Measurements from ENCODE around the gene PHYH. TPM values are rescaled to one million over a fixed set of nuclear protein-coding genes. Genes with fewer than 3 reads are reported as not detected.
"Not testable (repeated sequence)": the region's sequence is repeated elsewhere in the genome, so short reads cannot be mapped to it uniquely, and the experiment has no call there.

Gene PHYH
- total RNA-seq, 2 experiments from 2014 or later, result 15.6 to 17.0 TPM

DNA sequence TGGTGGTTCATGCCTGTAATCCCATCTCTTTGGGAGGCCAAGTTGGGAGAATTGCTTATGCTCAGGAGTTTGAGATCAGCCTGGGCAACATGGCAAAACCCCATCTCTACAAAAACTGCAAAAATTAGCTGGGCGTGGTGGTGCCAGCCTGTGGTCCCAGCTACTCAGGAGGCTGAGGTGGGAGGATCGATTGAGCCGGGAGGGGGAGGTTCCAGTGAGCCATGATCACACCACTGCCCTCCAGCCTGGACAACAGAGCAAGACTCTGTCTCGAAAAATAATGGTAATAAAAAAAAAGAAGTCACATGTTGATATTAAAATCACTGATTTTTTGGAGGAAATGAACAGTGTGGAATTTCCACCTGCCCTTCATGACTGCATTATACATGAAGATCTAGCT is 15.8 kb downstream of the PHYH start:
- CTCF ChIA-PET, result no interaction called here
- POLR2A ChIA-PET, result no interaction called here

GRCh38 chr10:13282348-13282747 is 17.5 kb downstream of the PHYH start:
- CTCF ChIA-PET, POLR2A ChIA-PET: not testable (repeated sequence)

GRCh38 chr10:13276749-13277365 is 23.0 kb downstream of the PHYH start:
- ChIA-PET POLR2A (no interaction called here), CTCF (interaction anchor here (0.6 kb wide), 1 partner anchor 1416 kb away, joined by 4 read pairs; no protein-coding TSS in a partner anchor)

- POLR2A ChIA-PET, result not testable (repeated sequence)
- CTCF ChIA-PET, result interaction anchor here (0.6 kb wide), 1 partner anchor 1416 kb away, joined by 4 read pairs; no protein-coding TSS in a partner anchor
Observed at GRCh38 chr10:13276146-13276545, 23.7 kb downstream of the PHYH start.

- ChIA-PET CTCF (no interaction called here), POLR2A (no interaction called here)
Observed at GRCh38 chr10:13272164-13272571, 27.7 kb downstream of the PHYH start.

GRCh38 chr10:13271552-13272163 is 28.2 kb downstream of the PHYH start:
- ChIA-PET CTCF (no interaction called here), POLR2A (no interaction called here)

GRCh38 chr10:13270877-13271551 is 28.9 kb downstream of the PHYH start:
- ChIA-PET CTCF (no interaction called here), POLR2A (no interaction called here)

DNA sequence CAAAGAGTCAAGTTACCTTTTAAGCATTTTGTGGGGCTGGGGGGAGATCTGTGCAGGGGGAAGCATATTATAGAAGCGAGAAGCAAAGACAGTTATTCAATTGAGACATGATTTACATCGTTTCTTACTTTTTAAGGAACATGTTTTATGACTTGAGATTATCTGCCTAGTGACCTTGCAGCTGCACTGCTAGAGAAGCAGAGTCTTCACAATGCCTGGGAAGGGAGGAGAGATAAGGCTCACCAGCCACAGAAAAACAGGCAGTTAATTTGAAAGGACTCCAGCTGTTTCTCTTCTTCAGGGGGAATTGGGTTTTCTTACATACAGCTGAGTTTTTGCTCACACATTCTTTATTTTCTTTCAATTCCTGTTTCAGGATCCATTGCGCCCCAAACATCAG is 31.0 kb downstream of the PHYH start:
- CTCF ChIA-PET, result no interaction called here

DNA sequence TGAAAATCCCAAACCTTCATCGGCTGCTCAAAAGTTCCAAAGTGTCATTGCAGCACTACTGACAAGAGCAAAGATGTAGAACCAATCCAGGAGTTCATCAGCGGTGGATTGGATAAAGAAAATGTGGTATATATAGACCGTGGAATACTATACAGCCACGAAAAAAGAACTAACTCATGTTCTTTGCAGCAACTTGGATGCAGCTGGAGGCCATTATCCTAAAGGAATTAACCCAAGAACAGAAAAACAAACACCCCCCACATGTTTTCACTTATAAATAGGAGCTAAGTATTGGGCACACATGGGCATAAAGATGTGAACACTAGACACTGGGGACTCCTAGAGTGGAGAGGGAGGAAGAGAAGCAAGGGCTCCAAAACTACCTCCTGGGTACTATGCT is 31.6 kb downstream of the PHYH start:
- CTCF ChIA-PET, result no interaction called here

More for the DNA sequence above, 31.0 kb downstream of the PHYH start:
- POLR2A ChIA-PET, result no interaction called here

GRCh38 chr10:13263591-13263990 is 36.3 kb downstream of the PHYH start:
- ChIA-PET CTCF (no interaction called here), POLR2A (no interaction called here)

More for the DNA sequence above, 31.6 kb downstream of the PHYH start:
- POLR2A ChIA-PET, result no interaction called here

- CTCF ChIA-PET, result no interaction called here
- POLR2A ChIA-PET, result interaction anchor here (0.7 kb wide), 1 partner anchor 1270 kb away, joined by 9 read pairs; no protein-coding TSS in a partner anchor
Observed at GRCh38 chr10:13262433-13262832, 37.4 kb downstream of the PHYH start.

DNA sequence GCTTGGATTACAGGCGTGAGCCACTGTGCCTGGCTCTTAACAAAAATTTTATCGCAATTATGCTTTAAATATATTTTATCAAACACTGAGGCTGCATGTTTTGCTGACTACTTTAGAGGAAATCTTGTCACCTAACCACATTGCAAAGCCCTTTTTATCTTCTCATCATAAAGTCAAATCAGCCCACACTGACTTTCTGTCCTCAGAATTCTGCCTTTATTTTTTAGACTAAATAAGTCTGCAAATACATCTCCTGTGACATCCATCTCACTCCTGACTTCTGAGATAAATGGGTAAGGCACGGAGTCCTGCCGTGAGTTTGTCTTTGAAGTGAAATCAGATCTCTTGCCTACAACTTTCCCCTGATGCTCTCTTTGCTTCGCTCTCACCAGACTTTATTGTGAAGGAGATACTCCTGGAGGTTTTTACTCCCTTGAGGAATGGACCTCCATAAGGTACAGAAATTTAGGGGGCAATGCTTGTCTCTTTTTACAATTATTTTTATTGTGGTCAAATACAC is 42.2 kb downstream of the PHYH start:
- ChIA-PET POLR2A (no interaction called here), CTCF (no interaction called here)

GRCh38 chr10:13256627-13257026 is 43.2 kb downstream of the PHYH start:
- ChIA-PET CTCF (no interaction called here), POLR2A (no interaction called here)

DNA sequence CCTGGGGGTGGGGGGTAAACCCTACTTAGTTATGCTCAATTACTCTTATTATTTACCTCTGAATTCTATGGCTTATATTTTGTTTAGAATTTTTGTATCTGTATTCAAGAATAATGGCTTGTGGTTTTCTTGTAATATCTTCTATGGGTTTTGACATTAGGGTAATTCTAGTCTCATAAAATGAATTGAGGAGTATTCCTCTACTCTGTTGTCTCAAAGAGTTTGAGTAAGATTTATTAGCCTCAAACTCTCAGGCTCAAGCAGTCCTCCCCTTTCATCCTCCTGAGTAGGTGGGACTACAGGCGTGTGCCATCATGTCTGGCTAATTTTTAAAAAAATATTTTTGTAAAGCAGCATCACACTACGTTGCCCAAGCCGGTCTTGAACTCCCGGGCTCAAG is 46.1 kb downstream of the PHYH start:
- ChIA-PET POLR2A (no interaction called here), CTCF (no interaction called here)

DNA sequence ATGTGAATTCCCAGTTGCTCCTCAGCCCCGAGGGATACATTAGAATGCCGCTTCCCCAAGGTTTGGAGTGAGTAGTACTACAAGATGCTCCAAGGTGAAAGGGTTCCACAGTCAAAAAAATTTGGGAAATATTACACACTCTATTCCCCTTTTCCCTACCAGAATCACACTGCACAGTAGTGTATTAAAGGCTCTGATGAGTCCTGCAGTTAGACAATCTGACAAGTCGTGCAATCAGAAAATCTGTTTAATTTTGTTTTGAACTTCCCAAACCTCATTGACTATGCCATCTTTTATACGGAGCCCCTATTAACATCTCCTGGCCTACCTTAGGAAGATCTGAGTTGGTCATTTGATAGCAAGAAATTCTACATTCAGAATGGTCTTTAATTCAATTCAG is 52.1 kb downstream of the PHYH start:
- CTCF ChIA-PET, result no interaction called here

DNA sequence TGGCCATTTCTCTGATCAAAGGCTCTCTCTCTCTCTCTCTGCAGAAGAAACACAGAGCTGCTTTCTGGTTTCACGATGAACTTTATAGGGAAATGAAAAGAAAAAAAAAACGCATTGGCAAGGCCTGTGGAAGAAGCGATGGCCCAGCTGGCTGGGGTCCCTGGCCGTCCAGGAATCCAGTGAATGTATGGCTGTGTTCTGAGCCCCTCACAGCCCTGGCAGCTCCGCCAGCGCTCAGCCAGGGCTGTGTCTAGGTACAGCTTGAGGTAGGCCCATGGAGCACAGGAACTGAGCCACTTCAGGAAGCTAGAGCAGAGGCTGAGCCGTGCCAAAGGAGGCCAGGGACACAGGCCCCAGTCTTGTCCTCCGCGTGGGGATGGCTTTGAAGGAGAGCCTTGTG is 52.6 kb downstream of the PHYH start:
- ChIA-PET CTCF (no interaction called here), POLR2A (interaction anchor here (0.6 kb wide), 1 partner anchor 70 kb away, joined by 4 read pairs; no protein-coding TSS in a partner anchor)

More for the DNA sequence above, 52.1 kb downstream of the PHYH start:
- POLR2A ChIA-PET, result no interaction called here

GRCh38 chr10:13242260-13242659 is 57.6 kb downstream of the PHYH start:
- POLR2A ChIA-PET, CTCF ChIA-PET: not testable (repeated sequence)

GRCh38 chr10:13241613-13242012 is 58.3 kb downstream of the PHYH start:
- ChIA-PET CTCF (no interaction called here), POLR2A (no interaction called here)

- CTCF ChIA-PET, result interaction anchor here (0.7 kb wide), 1 partner anchor 203 kb away, joined by 5 read pairs; no protein-coding TSS in a partner anchor
Observed at GRCh38 chr10:13239923-13240322, 59.9 kb downstream of the PHYH start.

DNA sequence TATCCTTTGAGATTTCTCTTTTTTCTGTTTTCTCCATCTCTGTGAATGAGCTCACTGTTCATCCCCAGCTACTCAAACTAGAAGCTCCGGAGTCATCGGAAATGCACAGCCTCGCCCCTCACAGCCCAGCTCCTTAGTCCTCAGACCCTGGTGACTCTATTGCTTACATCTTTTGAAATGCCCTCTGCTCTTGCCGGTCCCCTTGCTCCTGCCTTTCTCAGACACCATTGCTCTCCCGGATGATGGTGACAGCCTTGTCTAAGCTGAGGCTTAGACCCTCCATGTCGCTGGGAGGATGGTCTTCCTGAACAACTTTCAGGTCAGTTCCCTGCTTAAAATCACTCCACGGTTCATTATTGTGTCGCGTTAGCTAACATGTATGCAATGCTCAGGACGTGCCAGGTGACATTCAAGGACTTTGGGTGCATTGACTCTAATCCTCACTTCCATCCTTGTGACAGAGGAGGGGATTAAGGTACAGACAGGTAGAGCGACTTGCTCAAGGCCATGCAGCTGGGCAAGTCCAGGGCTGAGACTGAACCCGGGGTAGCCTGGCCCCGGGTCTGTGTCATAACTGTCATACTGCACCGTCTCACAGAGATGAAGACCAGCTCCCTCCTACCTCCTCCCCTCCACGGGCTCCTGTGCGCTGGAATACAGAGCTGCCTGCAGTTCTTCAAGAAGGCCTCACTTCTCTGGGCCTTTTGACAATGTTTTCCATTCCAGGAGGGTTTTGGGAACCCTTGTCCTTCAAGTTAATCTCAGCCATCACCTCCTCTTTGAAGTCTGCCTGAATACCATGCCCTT is 61.4 kb downstream of the PHYH start:
- CTCF ChIA-PET, result no interaction called here
- POLR2A ChIA-PET, result no interaction called here

More at GRCh38 chr10:13239923-13240322, 59.9 kb downstream of the PHYH start:
- POLR2A ChIA-PET, result no interaction called here

Measured in activated CD8-positive, alpha-beta memory T cell treated with anti-CD3 and anti-CD28 coated beads for 36 hours (primary cell).